NT2/D1 (cell line): ENCODE data around the gene VTN.

Experiments used
- SUZ12 ChIP-seq: IDR thresholded peaks from 2 replicates; pipeline ENCODE4 v1.6.1; 2011; ENCODE audit not compliant: insufficient read length, insufficient read depth; ENCODE audit errors: extremely low read depth
- YY1 ChIP-seq: IDR thresholded peaks from 2 replicates; pipeline ENCODE4 v1.6.1; 2011; ENCODE audit not compliant: insufficient read length, insufficient read depth
- ZNF274 ChIP-seq: IDR thresholded peaks from 2 replicates; pipeline ENCODE4 v1.6.1; 2011; ENCODE audit warnings: mild to moderate bottlenecking, low read depth, low read length

- TF ChIP-seq YY1 (no peak), ZNF274 (no peak), SUZ12 (no peak)
Observed at GRCh38 chr17:28327709-28328108, 42.4 kb downstream of the VTN start.
